HepG2 (cell line): ENCODE data around the gene RER1. TPM values are rescaled to one million over a fixed set of nuclear protein-coding genes. Genes with fewer than 3 reads are reported as not detected.

Experiments
- ATF3 ChIP-seq: sonication (generic); formaldehyde crosslinking; IDR thresholded peaks from 2 replicates; pipeline ENCODE4 v1.4.0; 2020; ENCODE audit warnings: missing genetic modification reagents
- ATM ChIP-seq: fragments of 450-650 bp; IDR thresholded peaks from 2 replicates; pipeline ENCODE4 v1.7.1; 2017; ENCODE audit warnings: mild to moderate bottlenecking, borderline replicate concordance
- DPF2 ChIP-seq: sonication (generic); formaldehyde crosslinking; IDR thresholded peaks from 2 replicates; pipeline ENCODE4 v1.4.0; 2020; ENCODE audit warnings: mild to moderate bottlenecking, low read depth, missing genetic modification reagents, borderline replicate concordance
- EP300 ChIP-seq, 3 experiments: sonication (generic) in 1 of 3; formaldehyde crosslinking in 1 of 3; IDR thresholded peaks; 2 replicates each; pipeline versions ENCODE4 v1.5.1 to v1.6.1; 2011 to 2020; ENCODE audit warnings: low read depth in 2 of 3, low read length in 2 of 3, borderline replicate concordance in 1 of 3, improper control_type of control experiment in 1 of 3, mild to moderate bottlenecking in 1 of 3, missing genetic modification reagents in 1 of 3, moderate library complexity in 1 of 3
- HCFC1 ChIP-seq: fragments of 150-350 bp; IDR thresholded peaks from 2 replicates; pipeline ENCODE4 v1.6.1; 2014; ENCODE audit warnings: low read depth, low read length
- HMGA1 ChIP-seq: sonication (generic); formaldehyde crosslinking; conservative IDR thresholded peaks from 2 replicates; pipeline ENCODE4 v1.4.0; 2020; ENCODE audit warnings: missing genetic modification reagents
- HNRNPL ChIP-seq: fragments of 200-400 bp; formaldehyde crosslinking; IDR thresholded peaks from 2 replicates; pipeline ENCODE4 v1.6.1; 2017; ENCODE audit warnings: mild to moderate bottlenecking, low read depth, low read length
- KAT7 ChIP-seq: IDR thresholded peaks from 2 replicates; pipeline ENCODE4 v1.6.1; 2018; ENCODE audit warnings: borderline replicate concordance, missing compliant biosample characterization
- MAX ChIP-seq: IDR thresholded peaks from 2 replicates; pipeline ENCODE4 v1.6.1; 2012; ENCODE audit warnings: inconsistent platforms
- MBD4 ChIP-seq: IDR thresholded peaks from 2 replicates; pipeline ENCODE4 v1.6.1; 2012; ENCODE audit warnings: low read length, inconsistent platforms, borderline replicate concordance
- NFKBIZ ChIP-seq: IDR thresholded peaks from 2 replicates; pipeline ENCODE4 v1.6.1; 2018; ENCODE audit warnings: missing genetic modification reagents, missing compliant biosample characterization
- NRL ChIP-seq: sonication (generic); formaldehyde crosslinking; IDR thresholded peaks from 2 replicates; pipeline ENCODE4 v1.5.0; 2020; ENCODE audit warnings: missing genetic modification reagents, mild to moderate bottlenecking, moderate library complexity, borderline replicate concordance
- PHB2 ChIP-seq: fragments of 450-650 bp; IDR thresholded peaks from 2 replicates; pipeline ENCODE4 v1.6.1; 2018; ENCODE audit not compliant: partially characterized antibody
- REPIN1 ChIP-seq: sonication (generic); formaldehyde crosslinking; IDR thresholded peaks from 2 replicates; pipeline ENCODE4 v1.8.0; 2022; ENCODE audit warnings: missing genetic modification reagents, low read depth, mild to moderate bottlenecking, borderline replicate concordance
- RFX5 ChIP-seq: IDR thresholded peaks from 2 replicates; pipeline ENCODE4 v1.6.1; 2011; ENCODE audit warnings: low read depth, low read length, improper control_type of control experiment
- USF2 ChIP-seq, 2 experiments: sonication (generic) in 1 of 2; formaldehyde crosslinking in 1 of 2; IDR thresholded peaks; 2 replicates each; pipeline versions ENCODE4 v1.5.1 to v1.6.1; 2011 to 2020; ENCODE audit warnings: borderline replicate concordance in 1 of 2, low read depth in 1 of 2, low read length in 1 of 2, mild to moderate bottlenecking in 1 of 2, missing genetic modification reagents in 1 of 2, moderate library complexity in 1 of 2
- ZBTB14 ChIP-seq: sonication (generic); formaldehyde crosslinking; IDR thresholded peaks from 2 replicates; pipeline ENCODE4 v1.4.0; 2020; ENCODE audit warnings: missing genetic modification reagents
- ZFP1 ChIP-seq: IDR thresholded peaks from 2 replicates; pipeline ENCODE4 v1.6.1; 2016
- ZFP91 ChIP-seq: sonication (generic); formaldehyde crosslinking; IDR thresholded peaks from 2 replicates; pipeline ENCODE4 v1.9.0; 2022; ENCODE audit warnings: missing genetic modification reagents, mild to moderate bottlenecking, borderline replicate concordance
- ZNF296 ChIP-seq: sonication (generic); formaldehyde crosslinking; conservative IDR thresholded peaks from 2 replicates; pipeline ENCODE4 v1.5.0; 2020; ENCODE audit warnings: mild to moderate bottlenecking, missing genetic modification reagents
- ZNF468 ChIP-seq: sonication (generic); formaldehyde crosslinking; IDR thresholded peaks from 2 replicates; pipeline ENCODE4 v1.8.0; 2022; ENCODE audit warnings: mild to moderate bottlenecking, moderate library complexity, missing genetic modification reagents
- ZNF549 ChIP-seq: sonication (generic); formaldehyde crosslinking; IDR thresholded peaks from 2 replicates; pipeline ENCODE4 v1.5.0; 2020; ENCODE audit warnings: missing genetic modification reagents
- ZNF713 ChIP-seq: sonication (generic); formaldehyde crosslinking; IDR thresholded peaks from 2 replicates; pipeline ENCODE4 v1.4.0; 2020; ENCODE audit warnings: mild to moderate bottlenecking, missing genetic modification reagents
- polyA plus RNA-seq, 8 experiments: library from polyadenylated mRNA; depleted of rRNA in 3 of 8; stranded (reverse) in 7 of 8; unstranded in 1 of 8; fragments of >200 nt; fragmentation: Illumina TruSeq in 4 of 8; extraction: Trizol in 4 of 8; gene quantifications; 2 replicates each; pipeline versions ENCODE4 v1.2.1 to v1.2.3, GENCODE V29; 2011 to 2016; ENCODE audit warnings: low read depth in 4 of 8, missing spikeins in 1 of 8, mixed read lengths in 1 of 8; ENCODE audit not compliant: insufficient read depth in 1 of 8
- total RNA-seq, 5 experiments: library from RNA; depleted of rRNA; stranded (reverse); fragments of >200 nt; fragmentation: Illumina TruSeq; extraction: Trizol; gene quantifications; 2 replicates each; pipeline ENCODE4 v1.2.3, GENCODE V29; 2016; ENCODE audit warnings: low read depth in 1 of 5

Gene RER1
- total and polyA plus RNA-seq, 2 of the 13 experiments (the other 11 are each of a cell fraction or from before 2014, with no cell fraction given) = 128 to 164 TPM

GRCh38 chr1:2391041-2391930 lies at the start of gene RER1, which contains the start of gene MORN1 (continued):
- TF ChIP-seq ATF3 (CRISPR knock-in tag) = 0 out of 2 replicates have a peak, but pooled peaks have one; percentile 15
- TF ChIP-seq ZNF468 (CRISPR knock-in tag) = no peak
- TF ChIP-seq KAT7 = no peak; the same call in 1 of the 2 replicates
- peak; percentile 62; the same call in 1 of the 2 replicates for TF ChIP-seq REPIN1 (CRISPR knock-in tag)
- no peak for TF ChIP-seq PHB2
- peak; percentile 42; the same call in 1 of the 2 replicates for TF ChIP-seq MAX
- 0 out of 2 replicates have a peak, but pooled peaks have one; percentile 41 for TF ChIP-seq NRL (CRISPR knock-in tag)
- TF ChIP-seq DPF2 (CRISPR knock-in tag) = no peak
- TF ChIP-seq MBD4 = no peak
- TF ChIP-seq ZNF549 (CRISPR knock-in tag) = no peak
- no peak for TF ChIP-seq ATM
- no peak for TF ChIP-seq HMGA1 (CRISPR knock-in tag)
- peak; percentile 65; the same call in 1 of the 2 replicates for TF ChIP-seq RFX5
- peak; percentile 73 for TF ChIP-seq ZBTB14 (CRISPR knock-in tag)
- TF ChIP-seq HNRNPL = 0 out of 2 replicates have a peak, but pooled peaks have one; percentile 12
- no peak for TF ChIP-seq NFKBIZ (CRISPR knock-in tag)
- TF ChIP-seq HCFC1 = peak; percentile 71
- no peak for TF ChIP-seq USF2 (IDR thresholded peaks at IDR 0.05; ENCODE audit: low read depth, low read length)
- TF ChIP-seq USF2 (CRISPR knock-in tag; IDR thresholded peaks at IDR 0.05; ENCODE audit: borderline replicate concordance) = peak; percentile 21; the same call in 1 of the 2 replicates
- TF ChIP-seq ZNF296 = no peak
- no peak for TF ChIP-seq ZNF713 (CRISPR knock-in tag)
- TF ChIP-seq EP300 (IDR thresholded peaks at IDR 0.05; ENCODE audit: low read depth in 2 of 2, low read length in 2 of 2) = peak in 1 of 2 experiments; percentile 19; a peak in 1 of 4 replicates
- no peak for TF ChIP-seq EP300 (CRISPR knock-in tag; IDR thresholded peaks at IDR 0.05; ENCODE audit: borderline replicate concordance)
- no peak for TF ChIP-seq ZFP1 (CRISPR knock-in tag)
- TF ChIP-seq ZFP91 (CRISPR knock-in tag) = peak; percentile 83
